GM20000 (cell line): Measurements from ENCODE around the gene MKI67.

ENCODE experiments used
- DNase-seq: peaks from one replicate; pipeline ENCODE4 v3.0.0; 2012; ENCODE audit warnings: low spot score
- CTCF ChIP-seq: IDR thresholded peaks from 2 replicates; pipeline ENCODE4 v1.5.1; 2012; ENCODE audit warnings: mild to moderate bottlenecking, control low read depth; ENCODE audit errors: extremely low read depth, missing control alignments

The MKI67 gene

GRCh38 chr10:128152741-128153580 lies 26.7 kb upstream of the MKI67 start:
- DNase-seq: no peak
- no peak for TF ChIP-seq CTCF

GRCh38 chr10:128151031-128151430 lies 24.8 kb upstream of the MKI67 start:
- DNase-seq: no peak
- TF ChIP-seq CTCF: no peak

- TF ChIP-seq CTCF: no peak
- DNase-seq: no peak
These were observed 24.3 kb upstream of the MKI67 start for GRCh38 chr10:128150561-128150960.

GRCh38 chr10:128150045-128150493 lies 23.8 kb upstream of the MKI67 start:
- DNase-seq: peak; percentile 97
- peak; percentile 100 for TF ChIP-seq CTCF

- no peak for TF ChIP-seq CTCF
- no peak for DNase-seq
These were observed 23.2 kb upstream of the MKI67 start for GRCh38 chr10:128149267-128150014.

GRCh38 chr10:128147669-128148068 lies 21.4 kb upstream of the MKI67 start:
- DNase-seq: no peak
- no peak for TF ChIP-seq CTCF

- DNase-seq: no peak
These were observed 20.8 kb upstream of the MKI67 start for GRCh38 chr10:128147064-128147463.

More at GRCh38 chr10:128147064-128147463, 20.8 kb upstream of the MKI67 start:
- TF ChIP-seq CTCF: no peak
